ENCODE measurements around the gene SHLD2.
"Not testable (repeated sequence)": the region's sequence is repeated elsewhere in the genome, so short reads cannot be mapped to it uniquely, and the experiment has no call there.

DNA sequence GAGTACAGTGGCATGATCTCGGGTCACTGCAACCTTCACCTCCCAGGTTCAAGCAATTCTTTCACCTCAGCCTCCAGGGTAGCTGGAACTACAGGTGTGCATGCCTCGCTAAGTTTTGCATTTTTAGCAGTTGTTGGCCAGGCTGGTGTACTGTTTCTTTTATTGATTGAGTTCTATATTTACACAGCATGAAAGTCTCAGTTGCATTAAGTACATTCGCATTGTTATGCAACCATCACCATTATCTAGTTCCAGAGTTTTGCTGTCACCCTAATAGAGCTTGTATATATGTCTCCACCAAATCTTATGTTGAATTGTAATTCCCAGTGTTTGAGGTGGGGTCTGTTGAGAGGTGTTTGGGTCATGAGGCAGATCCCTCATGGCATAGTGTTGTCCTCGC is 28.3 kb downstream of the SHLD2 start:
- TF ChIP-seq FOS (IDR thresholded peaks at IDR 0.05; ENCODE audit: low read depth, low read length); MAZ (IDR thresholded peaks at IDR 0.05; ENCODE audit: borderline replicate concordance, low read depth, low read length); RAD21 (IDR thresholded peaks at IDR 0.05; ENCODE audit: low read length); POLR2A (IDR thresholded peaks at IDR 0.05; ENCODE audit: low read depth, low read length); BHLHE40 (IDR thresholded peaks at IDR 0.05; ENCODE audit: low read depth, low read length); SMC3 (IDR thresholded peaks at IDR 0.05; ENCODE audit: low read depth, low read length); RFX5 (IDR thresholded peaks at IDR 0.05; ENCODE audit: low read depth, low read length); CEBPB (IDR thresholded peaks at IDR 0.05; ENCODE audit: low read depth, low read length); MXI1 (IDR thresholded peaks at IDR 0.05; ENCODE audit: borderline replicate concordance, low read depth, low read length): not testable (repeated sequence)
- TF ChIP-seq, protein P1, sequence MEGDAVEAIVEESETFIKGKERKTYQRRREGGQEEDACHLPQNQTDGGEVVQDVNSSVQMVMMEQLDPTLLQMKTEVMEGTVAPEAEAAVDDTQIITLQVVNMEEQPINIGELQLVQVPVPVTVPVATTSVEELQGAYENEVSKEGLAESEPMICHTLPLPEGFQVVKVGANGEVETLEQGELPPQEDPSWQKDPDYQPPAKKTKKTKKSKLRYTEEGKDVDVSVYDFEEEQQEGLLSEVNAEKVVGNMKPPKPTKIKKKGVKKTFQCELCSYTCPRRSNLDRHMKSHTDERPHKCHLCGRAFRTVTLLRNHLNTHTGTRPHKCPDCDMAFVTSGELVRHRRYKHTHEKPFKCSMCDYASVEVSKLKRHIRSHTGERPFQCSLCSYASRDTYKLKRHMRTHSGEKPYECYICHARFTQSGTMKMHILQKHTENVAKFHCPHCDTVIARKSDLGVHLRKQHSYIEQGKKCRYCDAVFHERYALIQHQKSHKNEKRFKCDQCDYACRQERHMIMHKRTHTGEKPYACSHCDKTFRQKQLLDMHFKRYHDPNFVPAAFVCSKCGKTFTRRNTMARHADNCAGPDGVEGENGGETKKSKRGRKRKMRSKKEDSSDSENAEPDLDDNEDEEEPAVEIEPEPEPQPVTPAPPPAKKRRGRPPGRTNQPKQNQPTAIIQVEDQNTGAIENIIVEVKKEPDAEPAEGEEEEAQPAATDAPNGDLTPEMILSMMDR (conservative IDR thresholded peaks at IDR 0.05; ENCODE audit: low read depth, low read length): not testable (repeated sequence)
- TF ChIP-seq, protein P2, sequence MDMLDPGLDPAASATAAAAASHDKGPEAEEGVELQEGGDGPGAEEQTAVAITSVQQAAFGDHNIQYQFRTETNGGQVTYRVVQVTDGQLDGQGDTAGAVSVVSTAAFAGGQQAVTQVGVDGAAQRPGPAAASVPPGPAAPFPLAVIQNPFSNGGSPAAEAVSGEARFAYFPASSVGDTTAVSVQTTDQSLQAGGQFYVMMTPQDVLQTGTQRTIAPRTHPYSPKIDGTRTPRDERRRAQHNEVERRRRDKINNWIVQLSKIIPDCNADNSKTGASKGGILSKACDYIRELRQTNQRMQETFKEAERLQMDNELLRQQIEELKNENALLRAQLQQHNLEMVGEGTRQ (IDR thresholded peaks at IDR 0.05; ENCODE audit: low read depth, low read length): not testable (repeated sequence)
- TF ChIP-seq, protein P3, sequence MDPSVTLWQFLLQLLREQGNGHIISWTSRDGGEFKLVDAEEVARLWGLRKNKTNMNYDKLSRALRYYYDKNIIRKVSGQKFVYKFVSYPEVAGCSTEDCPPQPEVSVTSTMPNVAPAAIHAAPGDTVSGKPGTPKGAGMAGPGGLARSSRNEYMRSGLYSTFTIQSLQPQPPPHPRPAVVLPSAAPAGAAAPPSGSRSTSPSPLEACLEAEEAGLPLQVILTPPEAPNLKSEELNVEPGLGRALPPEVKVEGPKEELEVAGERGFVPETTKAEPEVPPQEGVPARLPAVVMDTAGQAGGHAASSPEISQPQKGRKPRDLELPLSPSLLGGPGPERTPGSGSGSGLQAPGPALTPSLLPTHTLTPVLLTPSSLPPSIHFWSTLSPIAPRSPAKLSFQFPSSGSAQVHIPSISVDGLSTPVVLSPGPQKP (IDR thresholded peaks at IDR 0.05; ENCODE audit: borderline replicate concordance, low read depth, low read length): not testable (repeated sequence)
